NCI-H1092 treated with DMSO at 0.1 percent for 48 hours (cell line): Measurements from ENCODE around the gene MAPK9.
A peak's percentile ranks its signal among the peaks of the same experiment; 100 is the strongest.
"Not testable (repeated sequence)": the region's sequence is repeated elsewhere in the genome, so short reads cannot be mapped to it uniquely, and the experiment has no call there.

ENCODE experiments used
- DNase-seq: peaks from one replicate; lab custom pipeline; 2025; lab: John Stamatoyannopoulos, UW

MAPK9 gene

GRCh38 chr5:180326989-180327565 lies 35.2 kb upstream of the MAPK9 start:
- no peak for DNase-seq

- no peak for DNase-seq
Observed at GRCh38 chr5:180324601-180324950, 32.7 kb upstream of the MAPK9 start.

- DNase-seq = no peak
Observed at GRCh38 chr5:180323941-180324600, 32.2 kb upstream of the MAPK9 start.

GRCh38 chr5:180323160-180323559 lies 31.3 kb upstream of the MAPK9 start:
- no peak for DNase-seq

- DNase-seq = no peak
Observed at GRCh38 chr5:180318456-180319089, 26.7 kb upstream of the MAPK9 start.

- DNase-seq = no peak
Observed at GRCh38 chr5:180316586-180316985, 24.7 kb upstream of the MAPK9 start.

GRCh38 chr5:180315762-180316212 lies 23.9 kb upstream of the MAPK9 start:
- peak; percentile 17 for DNase-seq

GRCh38 chr5:180313677-180314505 lies 22.0 kb upstream of the MAPK9 start:
- DNase-seq = peak; percentile 87

GRCh38 chr5:180311216-180311615 lies 19.3 kb upstream of the MAPK9 start:
- no peak for DNase-seq

GRCh38 chr5:180306796-180307195 lies 14.9 kb upstream of the MAPK9 start:
- no peak for DNase-seq

- DNase-seq = no peak
Observed at GRCh38 chr5:180305481-180305880, 13.6 kb upstream of the MAPK9 start.

- DNase-seq = no peak
Observed at GRCh38 chr5:180304431-180305375, 12.8 kb upstream of the MAPK9 start.

- DNase-seq = no peak
Observed at GRCh38 chr5:180304016-180304292, 12.1 kb upstream of the MAPK9 start.

- no peak for DNase-seq
Observed at GRCh38 chr5:180303226-180304015, 11.5 kb upstream of the MAPK9 start.

- DNase-seq = no peak
Observed at GRCh38 chr5:180302256-180302655, 10.4 kb upstream of the MAPK9 start.

GRCh38 chr5:180301253-180301652 lies 9.4 kb upstream of the MAPK9 start:
- DNase-seq = no peak

GRCh38 chr5:180299526-180299925 lies 7.6 kb upstream of the MAPK9 start:
- DNase-seq = no peak

GRCh38 chr5:180299014-180299413 lies 7.1 kb upstream of the MAPK9 start:
- not testable (repeated sequence) for DNase-seq

- no peak for DNase-seq
Observed at GRCh38 chr5:180297587-180298282, 5.9 kb upstream of the MAPK9 start.

GRCh38 chr5:180296771-180297170 lies 4.9 kb upstream of the MAPK9 start:
- no peak for DNase-seq
